GM21786 (cell line): ENCODE data around the gene BFSP1.

ENCODE experiments used
- ATAC-seq: cut with Tn5 transposase; IDR thresholded peaks from one replicate; pipeline ENCODE4 v1.9.1; 2021; ENCODE audit not compliant: unreplicated experiment

The BFSP1 gene

DNA sequence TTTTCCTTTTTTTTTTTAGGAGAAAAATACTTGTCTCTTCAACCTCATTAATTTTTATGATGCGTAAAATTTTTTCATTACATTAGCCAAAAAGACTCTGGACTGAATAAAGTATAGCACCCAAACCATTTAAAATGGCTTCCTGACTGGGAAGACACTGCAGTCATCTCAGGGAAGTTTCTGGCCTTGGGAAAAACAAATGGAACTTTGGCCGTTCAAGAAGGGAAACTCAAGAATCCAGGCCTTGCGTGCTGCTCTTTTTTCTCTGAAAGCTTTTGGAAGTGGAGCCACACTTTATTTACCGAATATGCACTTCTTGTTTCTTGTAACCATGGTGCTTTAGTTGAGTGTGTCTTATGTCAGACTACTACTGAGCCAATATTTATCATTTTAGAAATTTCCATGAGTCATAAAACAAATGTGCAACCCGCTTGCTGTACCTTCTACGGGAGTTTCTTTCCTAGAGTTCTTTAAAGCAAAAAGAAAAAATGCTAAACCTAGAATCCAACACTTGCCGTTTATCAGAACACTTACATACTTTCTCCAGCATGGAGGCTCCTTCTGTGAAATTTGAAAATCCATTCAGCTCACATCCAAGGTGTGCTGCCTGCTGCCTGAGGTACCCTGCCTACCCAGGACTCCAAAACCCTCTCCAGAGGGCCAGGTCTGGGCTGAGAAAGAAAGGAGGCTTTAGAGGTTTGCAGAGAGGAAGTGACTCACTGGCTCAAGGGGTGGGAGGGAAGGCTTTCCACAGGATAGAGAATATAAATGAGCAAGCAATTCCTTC, 27.2 kb upstream of the BFSP1 start:
- no peak for ATAC-seq

DNA sequence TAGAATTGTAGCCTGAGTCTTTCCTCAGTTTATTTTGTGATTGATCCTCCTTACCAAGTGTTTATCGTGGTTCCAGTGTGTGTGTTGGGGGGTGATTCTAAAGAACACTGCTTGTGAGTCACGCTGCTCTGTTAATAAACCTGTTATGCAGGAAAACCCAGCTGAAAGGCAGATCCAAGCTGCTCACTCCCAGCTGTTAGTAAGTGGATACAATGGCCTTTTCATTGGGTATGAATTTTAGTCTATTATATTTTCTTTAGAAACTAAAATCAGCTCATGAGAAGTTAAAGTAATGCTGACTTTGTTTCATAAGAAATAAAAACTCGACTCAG, 26.5 kb upstream of the BFSP1 start:
- no peak for ATAC-seq

DNA sequence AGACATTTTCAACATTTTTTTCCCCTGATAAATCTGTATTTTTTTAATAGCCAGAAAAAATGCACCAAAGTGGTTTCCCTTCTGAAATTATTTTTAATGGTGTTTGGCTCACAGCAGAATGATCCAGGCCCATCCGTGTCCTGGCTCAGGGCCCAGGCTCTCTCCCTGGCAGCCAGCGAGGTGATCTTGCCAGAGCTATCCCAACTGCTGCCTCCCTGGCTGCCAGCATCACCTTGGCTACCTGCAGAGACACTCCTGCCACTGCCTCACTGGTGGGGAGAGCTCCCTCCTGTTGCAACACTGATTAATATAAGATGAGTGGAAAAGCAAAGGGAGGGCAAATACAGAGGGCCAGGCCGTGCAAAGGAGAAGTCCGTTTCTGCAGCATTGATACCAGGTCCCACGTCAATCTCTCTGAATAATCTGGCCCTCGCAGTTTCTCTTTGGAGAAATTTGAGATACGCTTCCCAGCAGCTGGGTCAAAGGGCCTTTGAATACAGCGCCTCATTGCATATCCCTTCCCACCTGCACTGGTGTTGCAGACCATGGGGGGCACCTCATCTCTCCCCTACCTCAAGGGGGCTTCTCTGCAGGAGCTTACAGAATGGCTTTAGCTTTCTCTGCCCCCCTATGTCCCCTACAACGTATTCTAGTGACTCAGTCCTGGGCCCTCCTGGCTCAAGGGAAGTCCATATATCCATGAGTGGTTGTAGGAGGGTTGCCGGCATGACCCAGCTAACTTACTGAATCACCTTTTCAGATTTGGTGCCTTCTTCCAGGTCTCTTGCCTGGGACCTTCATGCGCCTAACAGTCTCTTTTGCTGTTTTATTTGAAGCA, 25.9 kb upstream of the BFSP1 start:
- ATAC-seq = no peak

DNA sequence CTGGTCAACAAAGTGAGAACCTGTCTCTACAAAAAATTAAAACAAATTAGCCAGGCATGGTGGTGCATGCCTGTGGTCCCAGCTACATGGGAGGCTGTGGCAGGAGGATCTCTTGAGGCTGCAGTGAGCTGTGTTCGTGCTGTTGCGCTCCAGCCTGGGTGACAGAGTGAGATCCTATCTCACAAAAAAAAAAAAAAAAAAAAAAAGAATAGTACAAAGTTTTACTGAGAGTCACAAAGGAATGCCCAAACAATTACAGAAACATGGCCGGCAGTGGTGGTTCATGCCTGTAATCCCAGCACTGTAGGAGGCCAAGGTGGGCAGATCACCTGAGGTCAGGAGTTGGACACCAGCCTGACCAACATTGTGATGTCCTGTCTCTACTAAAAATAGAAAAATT, 23.9 kb upstream of the BFSP1 start:
- ATAC-seq = no peak

DNA sequence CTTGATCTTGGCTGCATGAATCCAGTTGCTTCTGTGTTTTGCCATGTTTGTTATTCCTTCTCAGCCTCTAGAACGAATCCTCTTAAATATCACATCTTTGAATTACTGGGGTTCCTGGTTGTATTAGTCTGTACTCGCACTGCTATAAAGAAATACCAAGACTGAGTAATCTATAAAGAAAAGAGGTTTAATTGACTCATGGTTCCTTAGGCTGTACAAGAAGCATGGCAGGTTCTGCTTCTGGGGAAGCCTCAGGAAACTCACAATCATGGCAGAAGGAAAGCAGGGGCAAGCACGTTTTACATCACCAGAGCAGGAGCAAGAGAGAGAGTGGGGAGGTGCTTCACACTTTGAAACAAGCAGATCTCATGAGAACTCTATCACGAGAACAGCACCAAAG, 18.0 kb upstream of the BFSP1 start:
- ATAC-seq = no peak

DNA sequence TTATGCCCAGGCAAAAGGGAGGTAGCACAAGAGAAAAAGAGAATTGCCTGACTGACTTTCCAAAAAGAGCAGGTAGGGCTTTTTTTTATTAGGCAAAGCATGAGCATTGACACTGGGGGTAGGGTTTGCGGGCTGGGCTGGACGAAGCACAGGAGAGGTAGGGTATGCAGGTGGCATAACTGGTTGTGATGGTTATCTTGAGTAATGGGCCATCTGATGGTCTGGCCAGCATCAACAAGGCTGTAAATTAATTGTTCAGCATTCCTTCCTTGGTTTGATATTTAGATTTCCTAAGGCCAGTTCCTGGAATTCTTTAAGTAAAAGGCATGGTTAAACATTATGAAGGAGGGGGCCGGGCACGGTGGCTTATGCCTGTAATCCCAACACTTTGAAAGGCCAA, 13.9 kb upstream of the BFSP1 start:
- ATAC-seq = no peak

DNA sequence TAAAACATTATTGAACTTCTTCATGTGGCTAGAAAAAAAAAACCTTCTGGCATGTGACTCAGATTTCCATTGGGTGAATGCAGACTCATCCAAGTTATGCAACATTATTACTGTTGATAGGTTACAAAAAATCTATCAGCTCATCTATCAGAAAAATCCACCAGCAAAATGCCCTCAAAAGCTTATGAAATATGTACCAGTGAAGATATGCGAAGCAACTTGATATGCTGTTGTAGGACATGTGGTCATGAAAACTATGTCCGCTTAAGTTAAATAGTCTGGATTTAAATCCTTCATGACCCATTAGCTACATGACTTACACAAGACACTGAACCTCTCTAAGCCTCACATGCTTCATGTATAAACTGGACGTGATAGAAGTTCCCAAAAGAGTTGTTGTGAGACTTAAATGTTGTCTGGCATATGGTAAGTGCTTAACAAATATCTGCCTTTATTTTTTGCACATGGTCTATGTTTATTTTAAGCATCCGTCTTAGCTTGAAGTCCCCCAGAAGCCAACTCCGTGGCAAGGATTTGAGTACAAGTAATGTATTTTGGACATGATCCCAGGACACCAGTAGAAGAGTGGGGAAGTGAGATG, 12.5 kb upstream of the BFSP1 start:
- no peak for ATAC-seq

DNA sequence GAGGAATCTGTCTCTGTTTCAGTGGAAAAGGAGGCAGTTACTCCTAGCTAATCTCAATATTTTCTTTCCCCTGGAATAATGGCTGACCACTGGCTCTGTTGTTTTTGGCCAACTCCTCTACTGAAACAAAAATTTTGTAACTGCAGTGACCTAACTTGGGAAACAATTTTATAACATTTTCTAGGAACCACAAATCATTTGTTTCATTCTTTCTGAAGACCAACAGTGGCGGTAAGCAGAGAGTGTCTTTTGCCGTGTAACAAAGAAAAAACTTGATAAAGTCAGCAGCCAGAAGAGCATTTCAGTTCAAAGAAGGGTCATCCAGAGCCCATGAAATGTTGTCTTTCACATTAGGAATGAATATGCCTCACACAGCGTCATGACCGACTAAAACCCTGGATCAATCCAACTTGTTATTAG, 11.8 kb upstream of the BFSP1 start:
- ATAC-seq = no peak

DNA sequence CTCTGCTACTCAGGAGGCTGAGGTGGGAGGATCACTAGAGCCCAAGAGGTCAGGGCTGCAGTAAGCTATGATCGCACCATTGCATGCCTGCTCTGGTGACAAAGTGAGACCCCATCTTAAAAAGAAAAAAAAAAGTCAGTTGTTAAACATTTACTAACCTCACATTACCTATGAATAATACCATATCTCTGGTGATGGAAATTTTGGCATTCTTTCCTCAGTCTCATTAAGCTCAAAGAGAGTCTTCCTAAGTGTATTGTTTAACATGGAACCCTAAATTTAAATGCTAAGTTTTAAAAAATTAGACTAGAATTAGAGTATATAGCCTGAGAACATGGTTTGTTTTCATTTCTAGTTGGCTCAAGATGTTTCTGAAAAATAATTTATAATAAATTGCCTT, 11.3 kb upstream of the BFSP1 start:
- ATAC-seq = no peak

DNA sequence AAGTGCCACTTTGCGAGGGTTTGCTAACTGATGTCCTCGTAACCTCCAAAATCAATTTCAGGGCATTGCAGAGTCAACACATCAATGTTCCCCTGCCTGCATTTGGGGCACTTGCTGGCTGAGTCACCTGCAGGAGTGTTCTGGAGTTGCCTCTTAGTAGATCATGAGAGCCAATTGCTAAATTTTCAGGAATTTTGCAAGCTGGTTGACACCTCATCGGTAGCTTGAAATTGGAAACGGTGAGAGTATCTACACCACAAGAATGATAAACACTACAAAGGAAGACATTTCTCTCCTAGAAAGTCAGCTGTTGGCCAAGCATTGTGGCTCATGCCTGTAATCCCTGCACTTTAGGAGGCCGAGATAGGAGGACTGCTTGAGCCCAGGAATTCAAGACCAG, 10.8 kb upstream of the BFSP1 start:
- ATAC-seq = no peak

DNA sequence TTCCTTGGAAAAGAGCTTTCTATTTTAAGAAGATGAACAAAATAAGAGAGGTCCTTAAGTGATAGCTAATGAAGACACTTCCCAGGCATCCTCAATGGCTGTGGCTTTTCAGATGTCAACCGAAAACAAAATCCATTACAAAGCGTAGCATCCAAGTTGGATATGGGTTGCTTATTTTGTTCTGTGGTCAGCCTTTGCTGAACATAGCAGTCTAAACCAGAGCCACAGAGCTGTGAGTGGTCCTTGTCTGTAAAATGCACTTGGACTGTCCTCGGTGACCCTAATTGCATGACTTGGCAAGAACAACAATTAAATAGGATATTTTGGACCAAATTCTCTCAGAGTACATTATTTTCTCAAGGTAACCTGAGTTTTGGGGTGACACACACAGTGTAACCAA, 10.4 kb upstream of the BFSP1 start:
- no peak for ATAC-seq

DNA sequence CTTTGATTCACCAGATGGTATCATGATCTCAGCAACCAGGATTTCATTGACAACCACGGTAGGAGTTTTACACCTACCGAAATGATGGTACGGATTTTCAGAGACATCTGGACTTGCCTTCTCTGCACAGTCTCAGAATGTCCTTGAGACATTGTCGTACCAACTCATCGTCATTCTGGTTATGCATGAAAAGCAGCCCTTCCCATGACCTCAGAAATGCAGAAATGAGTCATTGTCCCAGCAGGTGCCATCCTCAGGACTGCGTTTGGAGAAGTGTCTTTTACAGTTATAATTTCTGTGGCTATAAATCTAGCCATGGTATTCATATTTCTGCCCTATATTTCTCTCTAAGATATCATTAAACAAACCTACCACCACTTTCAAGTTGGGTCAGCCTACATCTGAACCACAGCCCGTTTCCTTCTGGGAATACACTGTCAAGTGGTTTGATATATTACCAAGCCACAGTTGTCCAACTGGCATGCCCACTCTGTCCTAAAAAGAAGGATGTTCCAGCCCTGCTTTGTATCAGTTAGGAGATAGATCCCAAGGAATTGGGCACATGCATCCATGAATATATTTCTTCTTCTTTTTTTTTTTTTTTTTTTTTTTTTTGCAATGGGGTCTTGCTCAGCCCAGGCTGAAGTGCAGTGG, 7.5 kb upstream of the BFSP1 start:
- peak; percentile 78 for ATAC-seq

DNA sequence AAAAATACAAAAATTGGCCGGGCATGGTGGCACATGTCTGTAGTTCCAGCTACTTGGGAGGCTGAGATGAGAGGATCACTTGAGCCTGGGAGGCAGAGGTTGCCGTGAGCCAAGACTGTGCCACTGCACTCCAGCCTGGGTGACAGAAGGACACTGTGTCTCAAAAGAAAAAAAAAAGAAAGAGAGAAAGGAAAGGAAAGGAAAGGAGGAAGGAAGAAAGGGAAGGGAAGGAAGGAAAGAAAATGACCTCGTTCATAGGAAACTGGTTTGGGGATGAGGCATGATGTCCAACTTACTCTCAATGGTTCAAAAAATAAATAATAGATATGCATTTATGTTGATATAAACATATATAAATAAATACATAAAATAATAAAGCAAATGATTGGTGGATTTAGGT, 6.8 kb upstream of the BFSP1 start:
- ATAC-seq = no peak

DNA sequence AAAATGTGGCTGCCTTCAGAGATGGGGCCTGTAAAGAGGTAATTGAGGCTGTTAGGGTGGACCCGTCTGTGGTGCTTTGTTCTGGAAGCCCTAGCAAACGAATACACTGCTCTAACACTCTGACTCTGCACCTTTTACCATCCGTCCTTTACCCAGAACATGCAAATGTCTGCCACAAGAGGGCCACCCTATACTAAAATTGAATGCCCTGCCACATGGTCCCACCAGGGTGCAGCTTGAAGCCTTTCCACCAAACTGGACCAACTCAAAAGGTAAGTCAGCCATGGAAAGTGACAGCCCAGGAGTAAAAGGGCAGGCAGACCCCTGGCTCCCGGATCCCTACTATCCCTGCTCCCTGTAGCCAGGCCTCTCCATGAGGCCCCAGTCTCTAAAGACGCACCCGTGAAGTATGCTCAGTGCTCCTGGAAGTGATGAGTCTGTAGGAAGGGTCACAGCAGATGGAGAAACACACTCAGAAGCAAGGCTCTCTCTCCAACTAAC, 5.8 kb upstream of the BFSP1 start:
- peak; percentile 70 for ATAC-seq

DNA sequence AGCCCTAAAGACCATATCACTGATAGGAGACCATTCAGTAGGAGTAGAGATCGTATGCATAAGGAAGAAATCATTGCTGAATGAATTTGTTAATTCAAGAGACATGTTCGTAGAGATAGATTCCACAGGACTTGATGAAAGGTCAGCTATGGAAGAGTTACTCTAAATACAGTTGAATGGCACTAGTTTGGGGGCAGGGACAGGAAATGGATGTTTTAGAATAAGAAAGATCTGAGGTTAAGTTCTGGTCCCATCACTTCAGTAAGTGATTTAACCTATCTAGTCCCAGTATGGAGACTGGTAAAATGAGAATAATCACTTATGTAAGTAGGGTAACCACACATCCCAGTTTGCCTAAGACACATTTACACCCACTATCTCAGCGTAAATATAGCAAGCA, 2.9 kb upstream of the BFSP1 start:
- ATAC-seq = no peak

DNA sequence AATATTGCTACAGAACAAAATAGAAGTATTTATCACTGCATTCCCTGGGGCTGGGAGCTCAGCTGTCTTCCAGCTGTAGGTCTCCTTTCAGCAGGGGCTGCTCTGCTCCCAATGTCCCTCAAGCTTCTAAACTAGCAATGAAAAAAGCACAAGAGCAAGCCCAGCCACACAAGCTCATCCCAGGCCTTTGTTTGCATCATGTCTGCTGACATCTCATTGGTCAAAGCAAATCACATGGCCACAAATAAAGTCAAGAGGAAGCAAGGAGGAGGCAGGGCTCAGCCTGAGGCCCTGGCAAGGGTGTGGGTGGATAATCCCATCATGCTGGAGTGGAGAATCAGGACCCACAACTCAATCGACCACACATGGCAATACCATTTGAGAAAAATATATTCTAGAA, 2.2 kb upstream of the BFSP1 start:
- peak; percentile 47 for ATAC-seq

DNA sequence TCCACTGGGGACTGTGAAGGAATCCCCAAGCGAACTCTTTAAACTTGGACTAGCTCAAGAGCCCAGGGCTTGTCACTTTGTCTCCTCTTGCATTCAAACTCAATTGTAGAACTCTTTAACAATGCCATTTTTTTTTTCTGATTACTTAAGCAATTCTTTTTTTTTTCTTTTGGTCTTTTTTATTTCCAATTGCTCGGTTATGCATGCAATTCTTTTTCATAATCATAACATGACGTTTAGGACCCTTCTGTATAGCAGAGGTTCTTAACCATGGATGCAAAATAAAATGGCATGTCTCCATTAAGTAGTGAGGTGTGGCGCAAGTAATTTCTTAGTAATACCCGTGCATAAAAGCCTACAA, 466 bp upstream of the BFSP1 start:
- no peak for ATAC-seq

DNA sequence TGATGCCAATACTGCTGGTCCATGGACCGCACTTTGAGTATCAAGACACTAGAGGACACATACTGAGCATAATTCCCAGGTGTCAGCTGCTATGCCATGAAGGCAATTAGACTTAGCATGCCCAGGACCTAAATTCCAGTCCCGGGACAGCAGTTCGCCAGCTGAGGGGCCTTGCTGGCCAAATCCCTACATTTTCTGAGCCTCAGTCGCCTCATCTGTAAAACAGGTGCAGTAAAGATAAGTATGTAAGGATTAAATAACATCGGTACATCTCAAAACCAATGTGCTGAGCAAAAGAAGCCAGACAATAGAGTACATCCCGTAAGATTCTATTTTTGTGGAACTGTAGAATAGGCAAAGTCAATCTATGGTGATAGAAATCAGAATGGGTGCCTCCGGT, 1.0 kb downstream of the BFSP1 start:
- no peak for ATAC-seq

DNA sequence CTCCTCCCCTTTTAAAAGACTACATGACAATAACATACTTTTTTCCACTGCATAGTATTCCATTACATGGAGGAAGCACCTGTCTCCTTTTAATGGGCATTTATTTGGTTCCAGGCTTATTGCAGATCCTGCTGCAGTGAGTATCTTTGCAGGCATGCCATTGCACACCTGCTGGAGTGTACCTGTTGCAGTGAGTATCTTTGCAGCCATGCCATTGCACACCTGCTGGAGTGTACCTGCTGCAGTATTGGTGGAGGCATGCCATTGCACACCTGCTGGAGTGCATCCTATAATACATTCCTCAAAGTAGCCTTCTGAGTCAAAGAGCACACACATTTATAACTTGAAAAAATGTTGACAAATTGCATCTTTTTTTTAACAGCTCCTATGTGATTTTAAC, 1.6 kb downstream of the BFSP1 start:
- no peak for ATAC-seq

DNA sequence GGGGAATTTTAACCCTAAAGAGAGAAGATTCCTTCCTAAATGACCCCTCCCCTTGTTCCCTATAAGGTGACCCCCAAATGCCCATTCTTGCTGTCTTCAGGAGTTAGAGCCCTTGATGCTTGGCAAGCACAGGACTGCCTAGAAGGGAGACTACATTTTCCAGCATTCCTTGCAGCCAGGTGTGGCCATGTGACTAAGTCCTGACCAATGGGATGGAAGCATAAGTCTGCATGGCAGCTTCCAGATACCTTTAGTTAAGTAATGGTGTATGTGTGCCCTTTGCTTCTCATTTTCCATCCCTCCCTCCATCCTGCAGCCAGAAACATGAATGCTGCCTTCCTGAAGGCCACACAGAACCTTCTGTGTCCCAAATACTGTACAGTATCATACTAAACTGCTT, 5.5 kb downstream of the BFSP1 start:
- no peak for ATAC-seq

DNA sequence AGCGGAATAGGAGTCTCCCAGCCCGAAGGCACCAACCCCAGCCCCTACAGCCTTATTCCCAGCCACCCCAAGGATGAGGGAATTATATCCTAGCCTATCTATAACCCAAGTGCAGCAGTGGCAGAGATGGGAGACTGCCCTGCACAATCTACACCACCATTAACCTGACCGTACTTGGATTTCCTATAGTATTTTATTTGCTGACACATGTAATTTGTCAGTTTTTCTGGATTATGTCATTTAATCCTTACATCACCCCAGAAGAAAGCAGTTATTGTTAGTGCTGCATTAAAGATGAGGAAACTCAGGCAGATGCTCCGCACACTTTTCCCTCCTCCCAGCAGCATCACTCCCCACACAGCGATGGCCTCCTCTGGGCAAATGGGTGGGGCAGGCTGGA, 6.0 kb downstream of the BFSP1 start:
- no peak for ATAC-seq

DNA sequence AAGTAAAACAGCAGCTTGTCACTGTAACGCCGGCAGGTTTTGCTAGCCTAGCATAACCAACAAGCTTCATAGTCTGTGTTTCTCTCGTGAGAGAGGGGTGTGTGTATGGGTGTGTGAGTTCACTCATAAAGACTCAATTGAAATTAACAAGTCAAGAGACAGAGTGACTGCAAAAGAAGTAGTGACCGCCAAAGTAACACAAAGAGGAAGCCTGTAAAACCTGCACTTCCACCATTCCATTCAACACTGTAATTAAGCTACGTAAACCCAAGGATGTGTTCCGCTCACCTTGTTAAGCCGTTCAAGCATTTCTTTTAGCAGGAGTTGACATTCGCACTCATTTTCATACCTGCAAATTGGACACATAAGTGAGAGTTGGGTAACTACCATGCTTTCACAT, 6.6 kb downstream of the BFSP1 start:
- ATAC-seq = no peak
